SU-DHL-6 (cell line): ENCODE data around the gene UNC119B.

Experiments used
- H2AFZ ChIP-seq: fragments of 200-600 bp; sonication (generic); 2 replicates; pipeline ENCODE4 v1.6.1; 2014; ENCODE audit warnings: low read depth, mild to moderate bottlenecking, moderate library complexity, mixed read lengths, antibody characterized with exemption, low read length; ENCODE audit not compliant: severe bottlenecking
- H3F3A ChIP-seq: fragments of 200-600 bp; shearing (Covaris generic); 2 replicates; pipeline ENCODE4 v1.6.0; 2016; ENCODE audit warnings: antibody characterized with exemption, mild to moderate bottlenecking; ENCODE audit not compliant: insufficient read depth
- H3K27ac ChIP-seq: fragments of 200-600 bp; sonication (generic); 2 replicates; pipeline ENCODE4 v1.5.1; 2016; ENCODE audit warnings: low read depth, mild to moderate bottlenecking, low read length, moderate library complexity, mixed read lengths
- H3K27me3 ChIP-seq: fragments of 200-600 bp; sonication (generic), shearing (Covaris generic); 2 replicates; pipeline ENCODE4 v1.6.0; 2014; ENCODE audit warnings: mild to moderate bottlenecking, low read length
- H3K36me3 ChIP-seq: fragments of 200-600 bp; sonication (generic); 2 replicates; pipeline ENCODE4 v1.6.1; 2014; ENCODE audit warnings: mild to moderate bottlenecking, low read length, mixed read lengths
- H3K4me2 ChIP-seq: fragments of 300-600, 200-600 bp; shearing (Covaris generic), sonication (generic); 2 replicates; pipeline ENCODE4 v1.6.0; 2014; ENCODE audit warnings: low read length, low read depth, mild to moderate bottlenecking; ENCODE audit not compliant: poor library complexity, severe bottlenecking
- H3K4me3 ChIP-seq: fragments of 200-600 bp; sonication (generic); 2 replicates; pipeline ENCODE4 v1.5.1; 2014; ENCODE audit warnings: antibody characterized with exemption, low read length, mild to moderate bottlenecking, mixed read lengths; ENCODE audit not compliant: insufficient read depth, poor library complexity, severe bottlenecking
- H3K79me2 ChIP-seq: fragments of 200-600 bp; sonication (generic); 2 replicates; pipeline ENCODE4 v1.6.1; 2014; ENCODE audit warnings: mild to moderate bottlenecking, low read length, moderate library complexity; ENCODE audit not compliant: insufficient read depth
- H3K9ac ChIP-seq: fragments of 200-600 bp; sonication (generic); 2 replicates; pipeline ENCODE4 v1.7.0; 2014; ENCODE audit warnings: mild to moderate bottlenecking, low read length
- H3K9me2 ChIP-seq: fragments of 200-600 bp; sonication (generic); replicated peaks from 2 replicates; pipeline ENCODE4 v1.6.1; 2014; ENCODE audit warnings: low read length; ENCODE audit not compliant: insufficient read depth
- H3K9me3 ChIP-seq: fragments of 200-600 bp; sonication (generic); 2 replicates; pipeline ENCODE4 v1.6.1; 2014; ENCODE audit warnings: low read length, mixed read lengths; ENCODE audit not compliant: insufficient read depth
- H4K20me1 ChIP-seq: fragments of 200-600 bp; sonication (generic); 2 replicates; pipeline ENCODE4 v1.6.1; 2014; ENCODE audit warnings: low read depth, mild to moderate bottlenecking, antibody characterized with exemption, low read length, moderate library complexity, mixed read lengths
- EZH2phosphoT487 ChIP-seq: fragments of 200-600 bp; sonication (generic), shearing (Covaris generic); conservative IDR thresholded peaks from 2 replicates; pipeline ENCODE4 v1.6.1; 2018; ENCODE audit warnings: mild to moderate bottlenecking, antibody characterized with exemption, low read length, moderate library complexity, mixed read lengths
- TF ChIP-seq, protein P1 (sequence below): fragments of 200-600 bp; sonication (generic); IDR thresholded peaks from one replicate; pipeline ENCODE4 v1.5.1; 2017; ENCODE audit warnings: antibody characterized with exemption, mild to moderate bottlenecking, low read length, moderate library complexity; ENCODE audit not compliant: insufficient read depth, poor library complexity, severe bottlenecking

UNC119B gene

GRCh38 chr12:120718055-120718454, 7.8 kb downstream of the UNC119B start:
- H4K20me1 ChIP-seq: no peaks in the 10 kb centered on the region
- 0 out of 2 replicates have a peak, but pooled peaks cover under 1% of the 10 kb centered on the region for H3F3A ChIP-seq
- H3K27ac ChIP-seq: no peak overlapping the region
- H3K4me3 ChIP-seq: no peak overlapping the region
- H3K9ac ChIP-seq: no peak overlapping the region
- TF ChIP-seq, protein P1, sequence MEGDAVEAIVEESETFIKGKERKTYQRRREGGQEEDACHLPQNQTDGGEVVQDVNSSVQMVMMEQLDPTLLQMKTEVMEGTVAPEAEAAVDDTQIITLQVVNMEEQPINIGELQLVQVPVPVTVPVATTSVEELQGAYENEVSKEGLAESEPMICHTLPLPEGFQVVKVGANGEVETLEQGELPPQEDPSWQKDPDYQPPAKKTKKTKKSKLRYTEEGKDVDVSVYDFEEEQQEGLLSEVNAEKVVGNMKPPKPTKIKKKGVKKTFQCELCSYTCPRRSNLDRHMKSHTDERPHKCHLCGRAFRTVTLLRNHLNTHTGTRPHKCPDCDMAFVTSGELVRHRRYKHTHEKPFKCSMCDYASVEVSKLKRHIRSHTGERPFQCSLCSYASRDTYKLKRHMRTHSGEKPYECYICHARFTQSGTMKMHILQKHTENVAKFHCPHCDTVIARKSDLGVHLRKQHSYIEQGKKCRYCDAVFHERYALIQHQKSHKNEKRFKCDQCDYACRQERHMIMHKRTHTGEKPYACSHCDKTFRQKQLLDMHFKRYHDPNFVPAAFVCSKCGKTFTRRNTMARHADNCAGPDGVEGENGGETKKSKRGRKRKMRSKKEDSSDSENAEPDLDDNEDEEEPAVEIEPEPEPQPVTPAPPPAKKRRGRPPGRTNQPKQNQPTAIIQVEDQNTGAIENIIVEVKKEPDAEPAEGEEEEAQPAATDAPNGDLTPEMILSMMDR: no peak
- no peak for TF ChIP-seq EZH2phosphoT487
- no peaks in the 10 kb centered on the region for H3K79me2 ChIP-seq
- H3K36me3 ChIP-seq: no peaks in the 10 kb centered on the region
- no peak overlapping the region for H3K4me2 ChIP-seq
- no peaks in the 10 kb centered on the region for H3K27me3 ChIP-seq
- no peaks in the 10 kb centered on the region for H3K9me3 ChIP-seq
- H2AFZ ChIP-seq: no peak overlapping the region
- H3K9me2 ChIP-seq: no peaks in the 10 kb centered on the region

GRCh38 chr12:120719072-120719471, 8.8 kb downstream of the UNC119B start:
- H3F3A ChIP-seq: no peaks in the 10 kb centered on the region
- H3K9me3 ChIP-seq: no peaks in the 10 kb centered on the region
- H3K79me2 ChIP-seq: no peaks in the 10 kb centered on the region
- no peaks in the 10 kb centered on the region for H4K20me1 ChIP-seq
- no peak overlapping the region for H2AFZ ChIP-seq
- H3K4me2 ChIP-seq: no peak overlapping the region
- no peak overlapping the region for H3K27ac ChIP-seq
- H3K36me3 ChIP-seq: no peaks in the 10 kb centered on the region; the same call in 1 of the 2 replicates
- no peak overlapping the region for H3K4me3 ChIP-seq
- H3K27me3 ChIP-seq: no peaks in the 10 kb centered on the region
- no peaks in the 10 kb centered on the region for H3K9me2 ChIP-seq
- TF ChIP-seq EZH2phosphoT487: no peak
- TF ChIP-seq, protein P1: no peak
- H3K9ac ChIP-seq: no peak overlapping the region

- Histone ChIP-seq H3K9me3 (no peaks in the 10 kb centered on the region), H3K9me2 (no peaks in the 10 kb centered on the region), H3K4me2 (no peak overlapping the region), H4K20me1 (no peaks in the 10 kb centered on the region), H3K27me3 (no peaks in the 10 kb centered on the region), H3K9ac (no peak overlapping the region), H3K27ac (no peak overlapping the region), H3F3A (no peaks in the 10 kb centered on the region), H3K4me3 (no peak overlapping the region), H2AFZ (no peak overlapping the region), H3K36me3 (no peaks in the 10 kb centered on the region; the same call in 1 of the 2 replicates), H3K79me2 (no peaks in the 10 kb centered on the region)
- TF ChIP-seq, protein P1: no peak
- no peak for TF ChIP-seq EZH2phosphoT487
Measured at GRCh38 chr12:120719496-120720233, 9.4 kb downstream of the UNC119B start.
